ENCODE results near the gene CCDC169. TPM values are rescaled to one million over a fixed set of nuclear protein-coding genes. Genes with fewer than 3 reads are reported as not detected.

CCDC169 gene
- total and polyA plus RNA-seq, 4 donors: 2.1 TPM; not detected in 3

DNA sequence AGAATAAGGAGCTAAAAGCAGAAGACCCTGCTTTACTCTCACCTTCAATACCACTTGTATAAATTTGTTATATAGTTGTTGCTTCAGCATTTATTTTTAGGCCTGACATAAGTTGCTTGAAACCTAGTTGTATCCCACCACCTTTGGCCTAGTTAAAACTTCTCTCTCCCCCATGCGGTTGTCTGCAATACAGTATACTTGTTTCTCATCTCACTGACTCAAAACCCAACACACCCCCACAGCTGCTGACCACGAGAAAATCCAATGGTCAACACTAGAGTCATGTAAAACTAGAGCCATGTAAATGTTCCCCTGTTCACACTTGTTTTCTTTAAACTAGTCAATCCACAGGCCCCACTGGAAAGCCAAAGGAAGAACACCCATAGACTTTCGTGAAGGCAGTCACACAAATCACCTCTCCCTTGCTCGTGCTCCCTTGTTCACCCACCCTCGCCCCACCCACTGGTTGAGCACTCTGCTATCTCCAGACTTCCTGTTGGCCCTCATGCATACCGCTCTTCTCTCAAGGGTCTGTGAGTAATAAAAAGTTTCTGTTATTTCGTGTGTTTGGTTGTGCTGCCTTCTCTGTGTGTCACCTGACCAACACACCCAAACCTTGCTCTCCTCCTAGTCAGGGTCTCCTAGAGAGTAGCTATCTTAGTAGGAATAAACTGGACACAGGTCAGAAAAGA, 12.9 kb upstream of the CCDC169 start:
- Histone ChIP-seq H3K27me3 (ENCODE audit: control insufficient read depth in 4 of 4, insufficient read depth in 4 of 4, low read length in 3 of 4) (no peaks in the 10 kb centered on the region), H3K4me1 (ENCODE audit: control insufficient read depth in 4 of 4, insufficient read depth in 4 of 4, low read length in 3 of 4) (no peaks in the 10 kb centered on the region), H3K9me3 (ENCODE audit: control insufficient read depth in 4 of 4, low read length in 3 of 4) (no peaks in the 10 kb centered on the region), H3K9ac (ENCODE audit: low read depth in 1 of 2, low read length in 2 of 2) (no peak overlapping the region), H3K27ac (ENCODE audit: low read depth in 1 of 2, low read length in 2 of 2) (no peak overlapping the region), H3K4me3 (ENCODE audit: low read depth in 1 of 3, low read length in 3 of 3) (no peak overlapping the region), H3K36me3 (ENCODE audit: control insufficient read depth in 4 of 4, insufficient read depth in 3 of 4, low read depth in 1 of 4, low read length in 3 of 4) (peaks cover 0 to 35% (median 16%) of the 10 kb centered on the region in 4 donors)
- DNase-seq (ENCODE audit: low spot score): no peak
- WGBS: 92% methylated on average over 7 of the region's 7 CpGs
- TF ChIP-seq, protein P1, sequence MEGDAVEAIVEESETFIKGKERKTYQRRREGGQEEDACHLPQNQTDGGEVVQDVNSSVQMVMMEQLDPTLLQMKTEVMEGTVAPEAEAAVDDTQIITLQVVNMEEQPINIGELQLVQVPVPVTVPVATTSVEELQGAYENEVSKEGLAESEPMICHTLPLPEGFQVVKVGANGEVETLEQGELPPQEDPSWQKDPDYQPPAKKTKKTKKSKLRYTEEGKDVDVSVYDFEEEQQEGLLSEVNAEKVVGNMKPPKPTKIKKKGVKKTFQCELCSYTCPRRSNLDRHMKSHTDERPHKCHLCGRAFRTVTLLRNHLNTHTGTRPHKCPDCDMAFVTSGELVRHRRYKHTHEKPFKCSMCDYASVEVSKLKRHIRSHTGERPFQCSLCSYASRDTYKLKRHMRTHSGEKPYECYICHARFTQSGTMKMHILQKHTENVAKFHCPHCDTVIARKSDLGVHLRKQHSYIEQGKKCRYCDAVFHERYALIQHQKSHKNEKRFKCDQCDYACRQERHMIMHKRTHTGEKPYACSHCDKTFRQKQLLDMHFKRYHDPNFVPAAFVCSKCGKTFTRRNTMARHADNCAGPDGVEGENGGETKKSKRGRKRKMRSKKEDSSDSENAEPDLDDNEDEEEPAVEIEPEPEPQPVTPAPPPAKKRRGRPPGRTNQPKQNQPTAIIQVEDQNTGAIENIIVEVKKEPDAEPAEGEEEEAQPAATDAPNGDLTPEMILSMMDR (IDR thresholded peaks at IDR 0.05; ENCODE audit: low read depth, low read length, missing input control): no peak
- TF ChIP-seq, protein P2, sequence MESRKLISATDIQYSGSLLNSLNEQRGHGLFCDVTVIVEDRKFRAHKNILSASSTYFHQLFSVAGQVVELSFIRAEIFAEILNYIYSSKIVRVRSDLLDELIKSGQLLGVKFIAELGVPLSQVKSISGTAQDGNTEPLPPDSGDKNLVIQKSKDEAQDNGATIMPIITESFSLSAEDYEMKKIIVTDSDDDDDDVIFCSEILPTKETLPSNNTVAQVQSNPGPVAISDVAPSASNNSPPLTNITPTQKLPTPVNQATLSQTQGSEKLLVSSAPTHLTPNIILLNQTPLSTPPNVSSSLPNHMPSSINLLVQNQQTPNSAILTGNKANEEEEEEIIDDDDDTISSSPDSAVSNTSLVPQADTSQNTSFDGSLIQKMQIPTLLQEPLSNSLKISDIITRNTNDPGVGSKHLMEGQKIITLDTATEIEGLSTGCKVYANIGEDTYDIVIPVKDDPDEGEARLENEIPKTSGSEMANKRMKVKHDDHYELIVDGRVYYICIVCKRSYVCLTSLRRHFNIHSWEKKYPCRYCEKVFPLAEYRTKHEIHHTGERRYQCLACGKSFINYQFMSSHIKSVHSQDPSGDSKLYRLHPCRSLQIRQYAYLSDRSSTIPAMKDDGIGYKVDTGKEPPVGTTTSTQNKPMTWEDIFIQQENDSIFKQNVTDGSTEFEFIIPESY (IDR thresholded peaks at IDR 0.05): no peak
- TF ChIP-seq YY1 (IDR thresholded peaks at IDR 0.05): no peak
- no peak for TF ChIP-seq FOXA1 (IDR thresholded peaks at IDR 0.05)
- TF ChIP-seq HNF4G (IDR thresholded peaks at IDR 0.05): no peak
- no peak for TF ChIP-seq RAD21 (IDR thresholded peaks at IDR 0.05)
- TF ChIP-seq NR2F2 (IDR thresholded peaks at IDR 0.05): no peak
- no peak for TF ChIP-seq FOXA2 (IDR thresholded peaks at IDR 0.05)
- TF ChIP-seq, protein P3, sequence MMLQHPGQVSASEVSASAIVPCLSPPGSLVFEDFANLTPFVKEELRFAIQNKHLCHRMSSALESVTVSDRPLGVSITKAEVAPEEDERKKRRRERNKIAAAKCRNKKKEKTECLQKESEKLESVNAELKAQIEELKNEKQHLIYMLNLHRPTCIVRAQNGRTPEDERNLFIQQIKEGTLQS (IDR thresholded peaks at IDR 0.05): no peak
- TF ChIP-seq TAF1 (conservative IDR thresholded peaks at IDR 0.05): no peak
- TF ChIP-seq, protein P4, sequence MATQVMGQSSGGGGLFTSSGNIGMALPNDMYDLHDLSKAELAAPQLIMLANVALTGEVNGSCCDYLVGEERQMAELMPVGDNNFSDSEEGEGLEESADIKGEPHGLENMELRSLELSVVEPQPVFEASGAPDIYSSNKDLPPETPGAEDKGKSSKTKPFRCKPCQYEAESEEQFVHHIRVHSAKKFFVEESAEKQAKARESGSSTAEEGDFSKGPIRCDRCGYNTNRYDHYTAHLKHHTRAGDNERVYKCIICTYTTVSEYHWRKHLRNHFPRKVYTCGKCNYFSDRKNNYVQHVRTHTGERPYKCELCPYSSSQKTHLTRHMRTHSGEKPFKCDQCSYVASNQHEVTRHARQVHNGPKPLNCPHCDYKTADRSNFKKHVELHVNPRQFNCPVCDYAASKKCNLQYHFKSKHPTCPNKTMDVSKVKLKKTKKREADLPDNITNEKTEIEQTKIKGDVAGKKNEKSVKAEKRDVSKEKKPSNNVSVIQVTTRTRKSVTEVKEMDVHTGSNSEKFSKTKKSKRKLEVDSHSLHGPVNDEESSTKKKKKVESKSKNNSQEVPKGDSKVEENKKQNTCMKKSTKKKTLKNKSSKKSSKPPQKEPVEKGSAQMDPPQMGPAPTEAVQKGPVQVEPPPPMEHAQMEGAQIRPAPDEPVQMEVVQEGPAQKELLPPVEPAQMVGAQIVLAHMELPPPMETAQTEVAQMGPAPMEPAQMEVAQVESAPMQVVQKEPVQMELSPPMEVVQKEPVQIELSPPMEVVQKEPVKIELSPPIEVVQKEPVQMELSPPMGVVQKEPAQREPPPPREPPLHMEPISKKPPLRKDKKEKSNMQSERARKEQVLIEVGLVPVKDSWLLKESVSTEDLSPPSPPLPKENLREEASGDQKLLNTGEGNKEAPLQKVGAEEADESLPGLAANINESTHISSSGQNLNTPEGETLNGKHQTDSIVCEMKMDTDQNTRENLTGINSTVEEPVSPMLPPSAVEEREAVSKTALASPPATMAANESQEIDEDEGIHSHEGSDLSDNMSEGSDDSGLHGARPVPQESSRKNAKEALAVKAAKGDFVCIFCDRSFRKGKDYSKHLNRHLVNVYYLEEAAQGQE (IDR thresholded peaks at IDR 0.05): no peak

DNA sequence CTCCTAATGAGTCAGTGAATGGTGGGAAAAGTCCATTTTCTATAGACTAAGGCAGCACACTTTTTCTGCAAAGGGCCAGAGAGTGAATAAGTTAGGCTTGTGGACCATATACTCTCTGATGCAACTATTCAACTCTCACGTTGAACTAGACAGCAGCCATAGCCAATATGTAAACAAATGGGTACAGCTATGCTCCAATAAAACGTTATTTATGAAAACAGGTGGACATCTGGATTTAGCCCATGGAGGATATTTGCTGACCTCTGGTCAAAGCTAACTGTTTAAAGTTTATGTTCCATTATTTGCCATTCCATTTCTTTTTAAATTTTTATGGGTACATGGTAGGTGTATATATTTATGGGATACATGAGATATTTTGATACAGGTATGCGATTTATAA, 4.7 kb upstream of the CCDC169 start:
- no peaks in the 10 kb centered on the region for H3K9me3 ChIP-seq (ENCODE audit: control insufficient read depth in 4 of 4, low read length in 3 of 4)
- no peak overlapping the region for H3K9ac ChIP-seq (ENCODE audit: low read depth in 1 of 2, low read length in 2 of 2)
- WGBS: 55% methylated on average over 3 of the region's 3 CpGs
- H3K4me1 ChIP-seq (ENCODE audit: control insufficient read depth in 4 of 4, insufficient read depth in 4 of 4, low read length in 3 of 4): peaks cover 0 to 8% (median 3%) of the 10 kb centered on the region in 4 donors
- H3K36me3 ChIP-seq (ENCODE audit: control insufficient read depth in 4 of 4, insufficient read depth in 3 of 4, low read depth in 1 of 4, low read length in 3 of 4): peaks cover 0 to 6% (median 0%) of the 10 kb centered on the region in 4 donors
- DNase-seq (ENCODE audit: low spot score): no peak
- H3K4me3 ChIP-seq (ENCODE audit: low read depth in 1 of 3, low read length in 3 of 3): no peak overlapping the region
- no peak overlapping the region for H3K27ac ChIP-seq (ENCODE audit: low read depth in 1 of 2, low read length in 2 of 2)
- no peaks in the 10 kb centered on the region for H3K27me3 ChIP-seq (ENCODE audit: control insufficient read depth in 4 of 4, insufficient read depth in 4 of 4, low read length in 3 of 4)
- TF ChIP-seq TAF1 (conservative IDR thresholded peaks at IDR 0.05): no peak
- TF ChIP-seq, protein P1 (IDR thresholded peaks at IDR 0.05; ENCODE audit: low read depth, low read length, missing input control): no peak
- TF ChIP-seq, protein P3 (IDR thresholded peaks at IDR 0.05): no peak
- TF ChIP-seq, protein P4 (IDR thresholded peaks at IDR 0.05): no peak
- TF ChIP-seq, protein P2 (IDR thresholded peaks at IDR 0.05): no peak
- no peak for TF ChIP-seq SP1 (IDR thresholded peaks at IDR 0.05)
- no peak for TF ChIP-seq YY1 (IDR thresholded peaks at IDR 0.05)
- no peak for TF ChIP-seq RAD21 (IDR thresholded peaks at IDR 0.05)
- no peak for TF ChIP-seq RXRA (IDR thresholded peaks at IDR 0.05)
- no peak for TF ChIP-seq NR2F2 (IDR thresholded peaks at IDR 0.05)

Measured in liver (tissue), 9 donors.